T-helper 1 cell (primary cell): ENCODE measurements around the gene UBE2E2.
A peak's percentile ranks its signal among the peaks of the same experiment; 100 is the strongest.

Source experiments
- DNase-seq, 5 donors: peaks; one replicate each; pipeline ENCODE4 v3.0.0-alpha.2; 2012 to 2020

Gene UBE2E2

GRCh38 chr3:23198801-23199200, 4.3 kb upstream of the UBE2E2 start:
- DNase-seq, result no peak

- DNase-seq, result no peak
These were observed 3.5 kb upstream of the UBE2E2 start for GRCh38 chr3:23199649-23200048.

DNA sequence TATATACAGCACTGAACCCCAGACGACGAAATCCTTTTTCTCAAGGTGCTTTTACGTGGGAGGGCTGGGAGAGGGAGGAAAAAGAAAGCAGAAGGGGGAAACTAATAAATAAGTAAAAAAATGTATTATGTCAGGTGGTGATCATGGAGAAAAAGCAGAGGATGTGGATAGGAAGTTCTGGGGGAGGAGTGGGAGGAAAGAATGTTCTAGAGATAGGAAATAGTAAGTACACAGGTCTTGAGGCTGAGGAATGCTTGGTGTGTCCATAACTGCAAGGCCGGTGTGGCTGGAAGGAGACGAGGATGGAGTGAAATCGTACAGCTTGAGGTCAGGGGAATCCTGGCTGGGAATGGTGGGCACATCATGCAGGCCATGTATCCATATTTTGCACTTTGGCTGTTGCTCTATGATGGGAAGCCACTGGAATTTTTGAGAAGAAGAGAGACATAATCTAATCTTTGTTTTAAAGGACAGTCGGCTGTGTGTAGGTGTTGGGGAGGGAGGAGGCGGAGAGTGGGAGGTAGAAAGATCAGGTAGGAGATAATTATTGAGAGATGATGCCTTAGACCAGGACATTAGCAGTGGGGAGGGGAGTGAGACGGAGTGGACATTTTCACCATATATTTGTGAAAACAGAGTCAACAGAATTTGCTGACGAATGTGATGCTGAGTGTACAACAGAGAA, 1.8 kb upstream of the UBE2E2 start:
- DNase-seq, result no peak

- DNase-seq, result peak in 2 of 5 donors; percentile 3 to 15
These were observed 765 bp upstream of the UBE2E2 start for GRCh38 chr3:23202203-23202920.

DNA sequence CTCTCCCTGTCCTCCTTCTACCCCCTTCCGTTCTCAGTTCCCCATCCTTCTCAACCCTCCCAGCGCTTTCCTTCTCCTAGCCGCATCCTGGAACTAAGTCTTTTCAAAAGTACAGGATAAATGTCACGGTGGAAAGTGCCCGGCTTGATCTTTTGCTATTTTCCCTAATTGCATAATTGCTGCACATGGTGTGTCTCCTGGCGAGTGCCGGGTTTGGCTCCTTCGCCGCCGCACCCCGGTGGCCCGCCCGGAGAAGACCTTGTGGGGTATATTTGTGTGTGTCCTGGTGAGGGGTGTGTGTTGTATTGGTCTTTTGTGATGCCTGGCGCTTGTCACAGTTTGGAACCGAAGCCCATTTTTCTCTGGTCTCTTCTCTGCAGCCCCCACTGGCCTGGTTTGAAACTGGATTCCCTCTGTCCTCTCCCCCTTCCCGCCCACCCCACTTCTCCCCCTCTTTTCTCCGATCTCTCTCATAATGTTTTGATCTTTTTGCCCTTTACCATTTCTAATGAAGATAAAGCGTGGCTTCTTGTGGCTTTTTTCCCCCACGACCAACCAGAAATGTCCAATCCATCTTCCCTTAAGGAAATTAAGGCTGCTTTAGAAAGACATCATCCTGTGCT, 692 bp downstream of the UBE2E2 start:
- no peak for DNase-seq

- no peak for DNase-seq
These were observed 3.2 kb downstream of the UBE2E2 start for GRCh38 chr3:23206366-23206765.

DNA sequence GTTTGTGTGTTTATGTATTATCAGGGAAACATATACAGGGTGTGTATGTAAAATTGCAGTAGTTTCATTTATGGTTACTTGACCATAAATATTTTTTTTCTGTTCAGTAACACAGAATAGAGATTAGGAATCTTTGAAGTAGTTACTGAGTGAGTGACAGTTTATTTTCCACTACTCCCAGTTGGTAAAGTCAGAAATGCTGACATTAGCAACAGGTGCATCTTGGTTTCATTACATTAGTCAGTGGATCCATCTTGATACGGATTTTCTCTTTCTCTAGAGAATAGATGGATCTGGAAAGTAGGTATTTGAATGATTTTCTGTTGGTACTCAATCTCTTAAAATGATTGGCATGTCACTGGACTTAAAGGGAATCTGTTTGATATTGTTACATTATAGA, 6.0 kb downstream of the UBE2E2 start:
- DNase-seq, result no peak

- no peak for DNase-seq
These were observed 6.8 kb downstream of the UBE2E2 start for GRCh38 chr3:23209747-23210487.

DNA sequence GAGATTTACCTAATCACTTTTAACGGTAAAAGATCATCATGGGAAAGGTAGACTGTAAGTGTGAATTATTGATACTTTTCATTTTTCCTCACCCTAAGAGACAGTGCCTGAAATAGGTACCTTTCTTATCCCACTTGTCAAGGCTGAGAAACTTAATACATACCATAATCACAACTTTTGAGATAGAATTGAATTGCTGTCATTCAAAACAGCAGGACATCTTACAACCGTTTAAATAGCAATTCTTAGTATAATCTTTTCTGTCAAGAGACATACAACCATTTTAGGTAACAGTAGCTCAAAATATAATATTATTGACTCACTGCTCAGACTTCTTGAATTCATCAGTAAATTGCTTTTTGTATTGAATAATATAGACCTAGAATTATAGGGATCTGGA, 10.7 kb downstream of the UBE2E2 start:
- DNase-seq, result no peak

GRCh38 chr3:23217872-23218554, 14.9 kb downstream of the UBE2E2 start:
- DNase-seq, result no peak

DNA sequence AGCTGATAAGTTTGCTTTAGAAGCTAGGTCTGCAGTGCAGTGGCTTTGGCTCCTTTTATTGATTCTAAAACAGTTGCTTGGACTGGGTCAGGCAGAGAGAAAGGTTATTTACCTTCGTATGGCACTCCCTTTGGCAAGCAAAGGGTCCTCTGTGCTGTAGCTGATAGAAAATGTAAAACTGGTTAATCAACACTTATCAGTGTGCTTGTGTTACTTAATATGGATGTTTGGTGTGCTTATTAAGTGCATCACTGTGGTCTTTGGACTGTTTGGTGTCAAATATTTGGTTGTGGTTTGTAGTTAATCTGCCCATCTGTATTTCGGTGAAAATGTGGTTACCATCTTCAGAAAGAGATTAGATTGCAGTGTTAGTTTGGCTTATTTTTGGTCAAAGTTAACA, 16.0 kb downstream of the UBE2E2 start:
- DNase-seq, result no peak

DNA sequence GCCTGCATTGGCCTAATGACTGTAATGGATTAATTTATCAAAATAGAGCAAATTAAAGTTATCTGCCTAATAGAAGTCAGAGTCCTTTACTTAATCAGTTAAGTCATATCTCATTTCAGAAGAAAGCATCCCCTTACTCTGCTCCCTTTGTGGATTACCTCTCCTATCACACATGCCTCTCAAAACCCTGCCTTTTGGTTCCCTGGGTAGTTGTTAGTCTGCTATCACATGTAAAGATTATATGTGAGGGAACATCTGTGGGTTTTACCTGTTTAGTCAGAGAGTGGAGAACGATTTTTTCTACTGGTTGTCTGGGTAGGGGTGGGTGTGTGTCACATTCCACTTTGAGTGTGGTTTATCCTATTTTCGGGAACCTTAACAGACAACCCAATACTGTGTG, 16.4 kb downstream of the UBE2E2 start:
- no peak for DNase-seq

DNA sequence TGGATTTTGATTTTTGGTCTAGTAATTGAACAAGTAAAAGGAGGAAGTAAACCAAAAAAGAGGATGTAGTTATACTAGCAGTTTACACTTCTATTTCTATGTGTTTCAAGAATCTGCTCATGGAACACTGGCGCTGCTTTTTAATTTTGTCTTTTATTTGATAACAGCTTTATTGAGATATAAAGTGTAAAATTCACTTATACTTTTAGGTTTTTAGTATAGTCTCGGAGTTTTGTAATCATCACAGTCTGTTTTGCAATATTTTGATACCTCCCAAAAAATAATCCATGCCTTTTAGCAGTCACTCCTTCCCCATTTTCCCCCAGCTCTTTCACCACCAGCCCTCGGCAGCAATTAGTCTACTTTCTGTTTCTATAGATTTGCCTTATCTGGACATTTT, 18.0 kb downstream of the UBE2E2 start:
- DNase-seq, result no peak

DNA sequence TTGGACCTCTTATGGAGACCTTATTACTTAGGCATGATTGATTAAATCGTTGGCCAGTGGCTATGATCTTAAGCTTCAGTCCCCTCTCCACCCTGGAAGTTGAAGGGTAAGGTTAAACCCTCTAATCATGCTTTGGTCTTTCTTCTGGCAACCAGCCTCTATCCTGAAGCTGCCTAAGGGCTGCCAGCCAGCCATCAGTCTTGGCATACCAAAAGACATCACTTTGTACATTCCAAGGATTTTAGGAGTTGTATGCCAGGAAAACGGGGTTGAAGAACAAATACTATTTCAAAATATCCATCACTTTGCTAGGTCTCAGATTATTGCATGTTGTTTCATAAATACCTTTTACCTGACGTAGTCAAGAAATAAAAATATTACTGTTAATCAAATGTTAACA, 28.9 kb downstream of the UBE2E2 start:
- DNase-seq, result no peak

DNA sequence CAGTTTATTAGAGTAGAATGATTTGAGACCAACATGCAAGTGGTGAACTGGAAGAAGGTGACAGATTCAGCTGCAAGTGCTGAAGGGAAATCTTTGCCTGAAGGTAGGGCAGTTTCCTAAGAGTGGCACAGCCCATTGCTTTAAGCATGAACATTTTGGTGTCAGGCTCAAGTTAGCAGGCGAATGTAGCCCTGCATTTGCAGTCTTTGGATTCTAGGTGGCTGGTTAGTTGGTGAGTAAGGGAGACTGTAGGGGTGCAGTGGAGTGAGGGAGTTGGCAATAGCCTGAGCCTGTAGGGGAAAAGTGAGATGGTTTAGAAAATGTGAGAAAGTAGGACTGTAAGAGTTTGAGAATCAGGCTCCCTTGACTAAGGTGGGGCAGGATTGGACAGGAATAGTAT, 29.7 kb downstream of the UBE2E2 start:
- no peak for DNase-seq

- no peak for DNase-seq
These were observed 32.1 kb downstream of the UBE2E2 start for GRCh38 chr3:23235264-23235663.

GRCh38 chr3:23236890-23237289, 33.8 kb downstream of the UBE2E2 start:
- DNase-seq, result no peak

- DNase-seq, result no peak
These were observed 35.0 kb downstream of the UBE2E2 start for GRCh38 chr3:23238156-23238555.

DNA sequence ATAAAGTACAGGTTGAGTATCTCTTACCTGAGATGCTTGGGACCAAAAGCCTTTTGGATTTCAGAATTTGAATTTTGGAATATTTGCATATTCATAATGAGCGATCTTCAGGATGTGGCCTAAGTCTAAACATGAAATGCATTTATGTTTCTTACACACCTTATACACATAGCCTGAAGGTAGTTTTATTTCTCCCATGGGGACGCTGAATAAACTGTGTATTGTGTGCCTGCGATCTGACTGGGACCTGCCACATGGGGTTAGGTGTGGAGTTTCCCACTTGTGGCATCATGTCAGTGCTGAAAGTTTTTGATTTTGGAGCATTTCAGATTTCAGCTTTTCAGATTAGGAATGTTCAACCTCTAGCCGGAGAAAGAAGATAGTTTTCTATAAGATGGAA, 35.5 kb downstream of the UBE2E2 start:
- DNase-seq, result no peak

- no peak for DNase-seq
These were observed 36.3 kb downstream of the UBE2E2 start for GRCh38 chr3:23239211-23240068.

DNA sequence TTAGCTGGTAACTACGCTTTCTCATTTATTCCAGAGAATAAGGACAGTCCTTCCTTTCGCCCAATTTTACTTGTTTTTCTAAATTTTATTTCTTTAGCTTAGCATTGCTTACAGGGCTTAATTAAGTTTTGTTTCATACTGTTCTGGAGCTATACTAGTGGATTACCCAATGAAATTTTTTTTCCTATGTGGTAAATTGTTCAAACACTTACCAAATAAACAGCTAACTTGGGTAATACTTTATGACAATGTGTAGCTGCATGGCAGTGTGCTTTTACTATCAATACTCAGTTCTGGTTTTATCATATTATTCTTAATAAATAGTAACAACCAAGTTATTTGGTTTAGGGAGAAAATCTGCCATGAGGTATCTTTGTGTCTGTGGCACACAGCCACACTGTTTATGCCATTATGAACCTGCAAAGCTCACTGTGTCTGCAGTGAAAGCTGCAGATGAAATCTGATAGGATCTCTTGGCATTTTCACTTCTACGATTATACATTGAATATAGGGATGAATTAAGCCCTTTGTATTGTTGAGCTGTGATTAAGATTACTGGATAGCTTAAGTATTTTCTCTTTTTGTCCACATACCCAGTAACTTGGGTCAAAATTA, 37.2 kb downstream of the UBE2E2 start:
- no peak for DNase-seq
